SIG-M5 treated with dmso at 0.1 percent for 504 hours (cell line): ENCODE data around the gene BBS7.
A peak's percentile ranks its signal among the peaks of the same experiment; 100 is the strongest.

ENCODE experiments used
- DNase-seq: peaks from one replicate; lab custom pipeline; 2025; ENCODE audit not compliant: unreplicated experiment; lab: John Stamatoyannopoulos, UW

The BBS7 gene

DNA sequence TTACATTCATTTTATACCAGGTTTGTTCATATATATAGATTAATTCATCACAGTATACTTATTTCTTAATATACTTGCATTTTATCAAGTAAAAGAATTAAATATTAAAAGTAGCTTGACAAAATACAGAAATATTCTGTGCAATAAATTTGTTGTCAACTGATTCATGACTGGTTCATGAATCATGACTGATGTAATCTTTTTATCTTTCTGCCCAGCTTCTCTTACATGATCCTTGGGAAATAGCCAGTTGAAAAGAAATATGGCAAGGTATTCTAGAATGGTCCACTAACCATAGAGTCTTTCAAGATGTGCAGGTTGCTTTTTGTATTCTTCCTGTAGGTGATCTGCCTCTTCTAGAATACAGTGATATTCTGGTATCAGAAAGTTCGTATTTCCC lies 42.4 kb downstream of the BBS7 start:
- DNase-seq: no peak

DNA sequence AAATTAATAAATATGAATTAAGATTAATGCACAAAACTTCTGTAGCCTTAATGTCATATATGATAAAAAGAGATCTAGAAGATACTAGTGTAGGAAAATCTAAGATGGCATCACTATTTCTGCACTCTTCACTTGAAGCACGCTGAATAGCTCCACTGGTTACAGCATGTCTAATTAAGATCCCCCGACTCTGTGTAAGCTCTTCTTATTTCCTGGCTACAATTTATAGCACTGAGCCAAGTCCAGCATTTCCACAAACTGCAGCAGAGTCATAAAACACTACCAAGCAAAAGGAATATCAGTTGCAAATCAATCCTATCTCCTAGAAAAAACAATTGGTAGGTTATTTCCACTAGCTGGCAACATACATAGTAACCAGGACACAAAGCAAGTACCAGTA lies 45.3 kb downstream of the BBS7 start:
- no peak for DNase-seq

- DNase-seq: no peak
Measured at GRCh38 chr4:121824171-121824527, 46.1 kb downstream of the BBS7 start.

- DNase-seq: peak; percentile 97
Measured at GRCh38 chr4:121823505-121824170, 46.6 kb downstream of the BBS7 start, which contains the start of gene CCNA2. TSS of gene CCNA2 (minus strand) at chr4:121823883. CDS start at chr4:121823628, 255 bp downstream.

DNA sequence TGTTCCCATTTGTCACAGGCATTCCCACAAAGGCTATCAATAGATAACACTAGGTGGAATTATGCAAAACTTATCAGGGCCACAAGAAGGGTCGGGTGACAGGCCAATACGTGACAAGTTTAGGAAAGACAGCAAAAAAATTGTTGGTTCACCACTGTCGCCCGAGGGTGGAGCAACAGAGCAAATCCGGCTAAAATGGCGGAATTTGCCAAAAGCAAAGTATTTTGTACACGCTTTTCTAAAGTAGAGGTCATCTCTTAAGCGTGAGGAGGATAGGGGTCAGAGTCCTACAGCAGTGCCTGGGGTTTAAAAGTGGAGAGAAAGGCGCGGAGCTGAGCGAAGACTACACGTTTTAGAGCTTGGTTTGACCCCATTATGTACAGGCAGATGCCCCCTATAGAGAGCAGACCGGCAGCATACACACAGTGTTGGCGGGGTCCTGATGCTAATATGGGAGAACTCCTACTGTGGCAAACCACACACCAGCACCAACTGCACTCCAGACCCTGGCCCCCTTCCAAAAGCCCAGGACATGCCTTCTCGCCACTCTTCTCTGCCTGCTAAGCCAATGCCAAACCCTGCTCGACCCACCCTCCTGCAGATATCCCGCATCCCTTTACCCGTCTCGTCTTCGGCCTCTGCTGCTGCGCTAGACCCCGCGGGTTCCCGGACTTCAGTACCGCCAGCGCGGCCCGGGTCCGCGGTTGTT lies 47.3 kb downstream of the BBS7 start:
- DNase-seq: peak; percentile 69

DNA sequence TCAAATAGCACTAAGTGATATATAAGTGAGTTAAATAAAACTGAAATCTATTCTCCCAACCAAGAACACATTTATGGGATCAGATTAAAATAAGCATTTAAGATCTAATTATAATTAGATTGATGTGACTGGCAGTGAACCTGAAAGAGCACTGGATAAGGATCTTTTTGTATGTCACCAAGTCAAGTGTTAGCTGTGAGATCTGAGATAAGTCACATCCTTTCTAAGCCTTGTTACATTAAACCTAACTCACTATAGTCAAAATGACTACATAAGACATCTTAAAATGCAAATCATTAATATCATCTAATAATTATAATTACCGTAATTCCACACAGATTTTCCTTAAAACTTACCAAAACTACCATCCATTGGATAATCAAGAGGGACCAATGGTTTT lies 48.2 kb downstream of the BBS7 start:
- no peak for DNase-seq

DNA sequence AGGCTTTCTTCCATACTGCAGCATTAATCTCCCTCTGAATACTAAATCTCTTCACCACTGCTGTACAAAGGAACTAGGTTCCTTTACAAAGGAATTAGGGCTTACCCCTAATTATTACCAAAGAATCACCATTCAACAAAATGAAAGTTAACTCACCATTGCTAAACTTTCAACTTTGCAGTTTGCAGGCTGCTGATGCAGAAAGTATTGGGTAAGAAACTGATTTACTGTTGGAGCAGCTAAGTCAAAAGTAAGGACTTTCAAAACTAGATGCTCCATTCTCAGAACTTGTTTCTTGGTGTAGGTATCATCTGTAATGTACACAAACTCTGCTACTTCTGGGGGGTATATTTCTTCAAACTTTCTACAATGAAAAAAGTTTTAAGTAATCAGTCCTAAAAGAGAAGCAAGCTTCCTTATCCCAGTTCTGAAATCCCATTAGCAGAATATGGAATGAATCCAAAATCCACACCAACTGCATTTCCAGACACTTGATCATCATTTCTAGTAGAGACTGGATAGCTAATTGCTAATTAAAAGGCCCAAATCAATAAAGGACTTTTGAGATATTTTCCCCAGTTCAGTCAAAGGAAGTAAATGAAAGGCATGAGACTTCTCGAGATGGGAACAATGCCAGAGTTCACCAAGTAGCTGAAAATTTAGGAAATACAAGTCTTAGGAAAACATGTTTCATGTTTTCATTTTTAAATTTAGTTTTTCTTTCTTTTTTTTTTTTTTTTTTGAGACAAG lies 50.9 kb downstream of the BBS7 start:
- no peak for DNase-seq

DNA sequence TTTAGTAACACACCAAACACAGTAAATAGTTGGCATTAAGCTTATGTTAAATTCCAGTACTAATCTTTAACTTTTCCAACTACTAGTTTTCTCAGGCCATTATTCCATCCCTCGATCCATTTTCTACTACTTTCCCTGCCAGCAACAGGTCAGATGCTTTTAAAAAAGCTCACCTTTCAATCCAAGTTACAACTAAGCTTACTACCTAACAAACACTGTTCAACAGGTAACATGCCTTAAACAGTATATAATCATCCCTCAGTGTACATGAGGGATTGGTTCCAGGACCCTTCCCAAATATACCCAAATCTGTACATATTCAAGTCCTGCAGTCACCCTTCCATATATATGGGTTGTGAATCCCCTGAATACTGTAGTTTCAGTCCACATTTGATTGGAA lies 52.1 kb downstream of the BBS7 start:
- no peak for DNase-seq

DNA sequence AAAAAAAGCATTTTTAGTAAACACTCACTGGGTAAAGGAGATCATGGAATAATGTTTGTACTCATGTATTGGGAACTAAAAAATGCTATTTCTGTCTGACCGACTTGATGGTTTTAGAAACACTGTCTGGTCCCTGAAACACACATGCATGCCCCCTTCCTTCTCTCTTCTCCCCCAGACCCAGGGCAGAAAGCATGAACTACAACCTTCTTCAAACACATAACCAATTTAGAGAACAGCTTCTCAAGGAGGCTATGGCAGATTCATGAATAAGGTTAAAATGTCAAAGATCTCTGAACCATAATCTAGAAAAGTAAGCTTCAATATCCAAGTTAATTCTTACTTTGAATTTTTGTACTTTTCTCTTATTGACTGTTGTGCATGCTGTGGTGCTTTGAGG lies 52.6 kb downstream of the BBS7 start:
- DNase-seq: no peak

DNA sequence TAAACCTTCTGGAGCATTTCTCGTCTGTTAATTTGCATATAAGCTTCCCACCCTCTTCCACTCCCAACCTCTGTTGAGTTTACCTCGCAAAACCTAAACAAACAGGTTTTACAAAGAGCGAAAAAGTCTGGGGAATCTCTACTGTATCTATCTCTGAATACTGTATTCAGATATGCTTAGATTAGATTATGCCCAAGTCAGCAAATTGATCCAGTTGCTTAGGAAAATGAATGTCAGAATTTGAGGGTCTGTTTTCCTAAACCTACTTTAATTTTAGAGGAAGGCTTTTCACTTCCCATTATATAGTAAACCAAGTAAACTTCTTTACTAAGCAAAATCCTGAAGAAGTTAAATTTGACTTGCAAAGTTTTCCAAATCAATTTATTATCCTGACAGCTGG lies 53.3 kb downstream of the BBS7 start:
- DNase-seq: no peak

DNA sequence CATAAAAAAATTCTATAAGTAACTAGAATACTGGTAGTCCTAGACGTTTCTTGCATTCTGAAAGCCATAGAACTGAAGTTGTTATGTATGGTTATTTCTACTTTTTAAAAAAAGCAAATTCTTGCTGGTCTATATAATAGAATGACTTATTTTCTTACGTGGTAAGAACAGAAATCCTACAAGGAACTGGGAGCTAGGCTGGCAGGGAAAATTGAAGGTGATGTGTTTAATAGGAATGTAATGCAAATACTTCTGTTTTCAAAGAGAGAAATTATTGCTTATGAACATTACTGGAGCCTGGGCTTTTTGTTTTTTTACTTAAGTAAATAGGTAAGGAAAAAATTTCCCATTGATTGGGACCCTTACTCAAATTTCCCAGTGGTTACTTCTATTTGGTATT lies 55.5 kb downstream of the BBS7 start:
- DNase-seq: no peak

DNA sequence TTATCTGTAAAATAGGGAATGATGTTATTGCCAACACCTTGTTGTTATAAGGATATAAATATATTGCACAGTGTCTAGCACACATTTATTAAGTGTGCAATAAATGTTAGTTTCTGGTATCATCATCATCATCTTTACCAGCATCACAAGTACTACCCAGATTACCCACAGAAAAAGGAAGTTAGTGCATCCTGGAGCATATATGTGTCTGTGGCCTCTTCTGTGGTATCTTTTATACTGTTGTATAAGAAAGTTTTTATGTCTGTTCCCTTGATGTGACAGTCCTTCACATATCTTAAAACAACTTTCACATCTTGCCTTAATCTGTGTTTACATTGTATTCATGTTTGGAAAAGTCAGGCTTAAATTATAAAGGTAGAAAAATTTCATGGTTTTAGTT lies 59.2 kb downstream of the BBS7 start:
- DNase-seq: no peak

DNA sequence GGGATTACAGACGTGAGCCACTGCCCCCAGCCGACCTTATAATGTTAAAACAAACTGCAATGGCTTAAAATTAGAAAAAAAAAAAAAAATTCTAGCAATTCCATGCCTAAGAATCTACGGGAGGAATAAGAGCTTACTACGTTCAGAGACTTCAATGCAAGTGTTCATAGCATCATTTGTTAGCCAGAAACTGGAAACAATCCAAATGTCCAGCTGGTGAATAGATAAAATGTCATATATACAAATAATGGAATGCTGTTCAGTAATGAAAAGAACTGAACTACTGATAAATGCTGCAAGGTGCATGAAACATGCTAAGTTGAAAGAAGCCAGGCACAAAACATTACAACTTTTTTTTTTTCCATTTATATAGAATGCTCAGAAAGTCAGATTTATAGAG lies 63.9 kb downstream of the BBS7 start:
- no peak for DNase-seq

DNA sequence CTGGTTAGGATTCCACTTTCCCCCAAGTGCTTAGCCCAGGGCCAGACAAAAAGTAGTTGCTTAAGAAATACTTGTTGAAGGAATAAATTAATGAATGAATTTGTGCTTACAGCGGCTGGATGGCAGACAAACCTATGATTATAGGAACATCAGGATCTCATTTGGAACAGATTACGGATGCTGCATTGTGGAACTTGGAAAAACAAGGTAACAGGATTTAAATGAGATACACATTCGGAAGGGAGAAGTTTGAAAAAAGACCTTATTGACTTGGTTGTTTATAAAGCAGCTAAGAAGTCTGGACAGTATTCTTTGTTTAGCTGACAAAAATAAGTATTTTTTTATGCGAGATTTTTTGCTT lies 68.6 kb downstream of the BBS7 start:
- no peak for DNase-seq

GRCh38 chr4:121800961-121801714 lies 69.1 kb downstream of the BBS7 start, which contains the start of gene EXOSC9:
TSS of gene EXOSC9 (plus strand) at chr4:121801323. CDS start at chr4:121801425, 102 bp downstream.
- DNase-seq: peak; percentile 91

DNA sequence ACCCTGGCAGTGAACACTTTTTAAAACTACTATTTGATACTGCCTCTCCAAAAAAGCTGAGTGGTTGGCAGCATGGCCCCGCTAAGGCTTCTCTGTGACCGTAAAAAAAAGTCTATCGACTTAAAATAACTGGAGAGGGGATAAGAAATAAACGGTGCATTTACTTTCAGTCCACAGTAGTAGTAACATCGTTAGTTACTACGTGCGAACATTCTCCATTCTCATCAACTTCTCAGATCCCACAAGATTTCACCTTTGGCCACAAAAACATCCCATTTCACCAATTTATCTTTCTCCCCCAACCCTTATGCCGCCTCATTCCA lies 69.7 kb downstream of the BBS7 start:
- no peak for DNase-seq

DNA sequence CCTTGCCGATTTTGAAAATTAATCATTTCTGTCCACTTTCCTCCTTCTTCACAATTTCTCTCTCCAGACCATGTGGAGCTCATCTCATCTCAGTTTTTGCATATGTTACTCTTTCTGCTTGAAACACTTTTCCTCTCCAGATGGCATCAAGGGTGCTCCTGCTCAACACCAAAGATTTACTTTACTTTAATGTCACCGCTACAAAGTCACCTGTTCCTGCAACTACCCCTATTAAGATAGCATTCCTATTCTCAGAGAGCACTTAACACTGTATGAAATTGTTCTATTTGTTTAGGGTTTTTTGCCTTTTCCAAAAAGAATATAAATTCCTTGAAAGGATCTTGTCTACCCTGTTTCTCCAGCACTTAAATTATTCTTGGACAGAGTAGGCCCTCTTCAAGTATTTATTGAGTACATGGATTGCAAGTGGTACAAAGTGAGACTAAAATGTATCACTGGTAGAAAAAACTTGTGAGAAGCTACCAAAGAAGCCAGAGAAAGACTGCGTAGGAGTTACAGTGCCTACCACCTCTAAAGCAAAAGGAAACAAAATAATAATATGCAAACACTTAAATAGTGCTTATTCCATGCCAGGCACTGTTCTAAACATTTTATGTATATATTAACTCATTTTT lies 70.3 kb downstream of the BBS7 start:
- DNase-seq: no peak

DNA sequence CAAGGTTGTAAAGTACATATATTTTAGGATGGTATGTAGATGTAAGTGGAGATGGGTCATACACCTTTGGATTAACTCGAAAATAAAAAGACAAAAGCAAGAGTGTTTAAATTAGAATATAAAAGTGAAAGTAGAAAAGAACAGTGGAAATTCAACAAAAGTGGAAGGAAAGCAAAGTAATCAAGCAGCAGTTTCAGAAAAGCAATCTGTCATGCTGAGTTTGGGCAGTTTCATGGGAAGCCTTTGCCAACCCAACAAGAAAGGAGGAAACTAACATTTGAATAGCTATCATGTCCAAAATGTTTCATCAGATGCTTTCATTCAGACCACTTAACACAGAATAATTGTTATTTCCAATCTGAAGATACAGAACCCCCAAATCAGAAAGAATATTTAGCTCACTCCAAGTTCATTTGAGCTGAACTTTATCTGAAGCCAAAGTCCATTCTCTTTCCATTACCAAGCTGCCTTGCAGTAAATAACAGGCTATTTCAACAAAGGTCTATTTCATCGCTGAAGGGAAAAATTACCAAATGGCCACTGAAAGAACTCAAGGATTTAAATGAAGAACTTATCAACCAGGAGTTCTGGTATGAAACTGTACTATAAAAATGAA lies 71.0 kb downstream of the BBS7 start:
- DNase-seq: no peak

GRCh38 chr4:121796283-121796682 lies 74.0 kb downstream of the BBS7 start:
- DNase-seq: no peak

- no peak for DNase-seq
Measured at GRCh38 chr4:121794505-121795188, 75.6 kb downstream of the BBS7 start.
